Smooth muscle cell (in vitro differentiated cells): ENCODE measurements around the gene IGFBP2. TPM values are rescaled to one million over a fixed set of nuclear protein-coding genes. Genes with fewer than 3 reads are reported as not detected.

ENCODE experiments used
- DNase-seq: peaks from one replicate; lab custom pipeline; 2025; ENCODE audit not compliant: unreplicated experiment; lab: John Stamatoyannopoulos, UW
- H2AFZ ChIP-seq: fragments of 200-600 bp; sonication (generic); 2 replicates; pipeline ENCODE4 v1.6.0; 2016; ENCODE audit warnings: antibody characterized with exemption, low read depth, mild to moderate bottlenecking
- H3F3A ChIP-seq: fragments of 200-600 bp; sonication (generic); 2 replicates; pipeline ENCODE4 v1.6.0; 2017; ENCODE audit warnings: antibody characterized with exemption, low read depth
- H3K27ac ChIP-seq: fragments of 200-600 bp; sonication (generic); 2 replicates; pipeline ENCODE4 v1.5.1; 2016; ENCODE audit warnings: low read depth, mild to moderate bottlenecking
- H3K27me3 ChIP-seq: fragments of 200-600 bp; sonication (generic); 2 replicates; pipeline ENCODE4 v1.6.1; 2016; ENCODE audit warnings: low read depth, mild to moderate bottlenecking
- H3K36me3 ChIP-seq: fragments of 200-600 bp; sonication (generic); 2 replicates; pipeline ENCODE4 v1.5.1; 2016; ENCODE audit warnings: low read depth
- H3K4me1 ChIP-seq: fragments of 200-600 bp; sonication (generic); 2 replicates; pipeline ENCODE4 v1.5.1; 2016; ENCODE audit warnings: low read depth
- H3K4me2 ChIP-seq: fragments of 200-600 bp; sonication (generic); 2 replicates; pipeline ENCODE4 v1.6.0; 2016; ENCODE audit warnings: mild to moderate bottlenecking
- H3K4me3 ChIP-seq: fragments of 200-600 bp; sonication (generic); 2 replicates; pipeline ENCODE4 v1.5.1; 2016; ENCODE audit warnings: mild to moderate bottlenecking
- H3K79me2 ChIP-seq: fragments of 200-600 bp; sonication (generic); 2 replicates; pipeline ENCODE4 v1.6.0; 2016; ENCODE audit warnings: low read depth, mild to moderate bottlenecking
- H3K9ac ChIP-seq: fragments of 200-600 bp; sonication (generic); 2 replicates; pipeline ENCODE4 v1.6.0; 2016; ENCODE audit warnings: low read depth
- H3K9me3 ChIP-seq: fragments of 200-600 bp; sonication (generic); replicated peaks from 2 replicates; pipeline ENCODE4 v1.5.1; 2016; ENCODE audit warnings: low read depth
- H4K20me1 ChIP-seq: fragments of 200-600 bp; sonication (generic); 2 replicates; pipeline ENCODE4 v1.6.0; 2016; ENCODE audit warnings: low read depth
- whole genome bisulfite sequencing: methylation state at CpG from one replicate; pipeline ENCODE4 v1.1.7; 2016; ENCODE audit warnings: low lambda C conversion rate; 5-methylcytosine and 5-hydroxymethylcytosine counted together
- polyA plus RNA-seq: library from polyadenylated mRNA; unstranded; fragments of >200 nt; fragmentation: Nextera tagmentation; extraction: Ambion mirVana; gene quantifications from 2 replicates; pipeline ENCODE4 v1.2.1, GENCODE V29; 2016
- total RNA-seq: library from RNA; depleted of rRNA; stranded (reverse); fragments of >200 nt; gene quantifications from 2 replicates; pipeline ENCODE4 v1.2.3, GENCODE V29; 2014
- TF ChIP-seq, protein P1 (sequence below): fragments of 200-600 bp; sonication (generic); IDR thresholded peaks from 2 replicates; pipeline ENCODE4 v1.5.1; 2017; ENCODE audit warnings: borderline replicate concordance, mild to moderate bottlenecking, antibody characterized with exemption; ENCODE audit not compliant: insufficient read depth, poor library complexity, severe bottlenecking

IGFBP2 gene
- total and polyA plus RNA-seq, 2 experiments from 2014 or later = 143 to 225 TPM

DNA sequence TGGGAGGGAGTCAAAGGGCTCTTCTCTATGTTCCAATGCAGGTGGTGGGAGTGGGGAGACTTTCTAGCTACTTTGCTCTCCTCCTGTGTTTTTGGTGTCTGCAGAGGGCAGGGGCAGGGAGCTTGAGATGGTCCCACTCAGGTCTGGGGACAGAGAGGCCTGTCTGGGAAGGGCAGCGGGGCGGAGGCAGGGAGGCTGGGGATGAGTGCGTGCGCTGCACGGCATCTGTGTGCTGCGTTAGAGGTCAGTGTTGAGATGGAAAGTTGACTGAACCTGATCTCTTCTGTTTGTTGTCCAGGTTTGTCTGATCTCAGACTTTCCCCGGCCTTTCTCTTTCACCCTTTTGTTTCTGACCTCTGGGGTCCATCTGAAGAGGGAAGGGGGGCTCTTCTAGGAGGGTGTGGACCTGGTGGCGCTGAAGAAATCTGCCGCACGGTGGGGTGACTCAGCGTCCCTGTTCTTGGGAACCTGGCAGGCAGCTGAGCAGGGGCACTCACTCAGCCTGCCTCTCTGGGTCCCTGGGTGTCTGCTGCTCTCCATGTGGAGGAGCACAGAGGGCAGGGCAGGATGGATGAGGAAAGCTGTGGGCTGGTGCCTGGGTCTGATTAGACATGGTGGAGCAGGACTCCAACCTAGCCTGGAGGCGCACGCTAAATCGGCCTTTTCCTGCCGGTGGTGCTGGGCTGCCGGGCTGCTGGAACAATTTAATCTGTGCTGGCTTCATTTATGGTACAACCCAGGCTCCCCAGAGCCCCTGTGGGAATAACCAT lies 24.1 kb downstream of the IGFBP2 start:
- Histone ChIP-seq H3K36me3 (no peaks in the 10 kb centered on the region), H3K27me3 (no peaks in the 10 kb centered on the region), H3F3A (no peaks in the 10 kb centered on the region), H3K4me1 (no peaks in the 10 kb centered on the region), H3K9me3 (no peaks in the 10 kb centered on the region), H3K27ac (no peak overlapping the region), H3K9ac (no peak overlapping the region), H3K4me2 (no peak overlapping the region), H4K20me1 (no peaks in the 10 kb centered on the region), H3K79me2 (no peaks in the 10 kb centered on the region), H2AFZ (no peak overlapping the region), H3K4me3 (no peak overlapping the region)
- no peak for DNase-seq
- 84% methylated on average over 16 of the region's 16 CpGs for WGBS
- TF ChIP-seq, protein P1, sequence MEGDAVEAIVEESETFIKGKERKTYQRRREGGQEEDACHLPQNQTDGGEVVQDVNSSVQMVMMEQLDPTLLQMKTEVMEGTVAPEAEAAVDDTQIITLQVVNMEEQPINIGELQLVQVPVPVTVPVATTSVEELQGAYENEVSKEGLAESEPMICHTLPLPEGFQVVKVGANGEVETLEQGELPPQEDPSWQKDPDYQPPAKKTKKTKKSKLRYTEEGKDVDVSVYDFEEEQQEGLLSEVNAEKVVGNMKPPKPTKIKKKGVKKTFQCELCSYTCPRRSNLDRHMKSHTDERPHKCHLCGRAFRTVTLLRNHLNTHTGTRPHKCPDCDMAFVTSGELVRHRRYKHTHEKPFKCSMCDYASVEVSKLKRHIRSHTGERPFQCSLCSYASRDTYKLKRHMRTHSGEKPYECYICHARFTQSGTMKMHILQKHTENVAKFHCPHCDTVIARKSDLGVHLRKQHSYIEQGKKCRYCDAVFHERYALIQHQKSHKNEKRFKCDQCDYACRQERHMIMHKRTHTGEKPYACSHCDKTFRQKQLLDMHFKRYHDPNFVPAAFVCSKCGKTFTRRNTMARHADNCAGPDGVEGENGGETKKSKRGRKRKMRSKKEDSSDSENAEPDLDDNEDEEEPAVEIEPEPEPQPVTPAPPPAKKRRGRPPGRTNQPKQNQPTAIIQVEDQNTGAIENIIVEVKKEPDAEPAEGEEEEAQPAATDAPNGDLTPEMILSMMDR = no peak

DNA sequence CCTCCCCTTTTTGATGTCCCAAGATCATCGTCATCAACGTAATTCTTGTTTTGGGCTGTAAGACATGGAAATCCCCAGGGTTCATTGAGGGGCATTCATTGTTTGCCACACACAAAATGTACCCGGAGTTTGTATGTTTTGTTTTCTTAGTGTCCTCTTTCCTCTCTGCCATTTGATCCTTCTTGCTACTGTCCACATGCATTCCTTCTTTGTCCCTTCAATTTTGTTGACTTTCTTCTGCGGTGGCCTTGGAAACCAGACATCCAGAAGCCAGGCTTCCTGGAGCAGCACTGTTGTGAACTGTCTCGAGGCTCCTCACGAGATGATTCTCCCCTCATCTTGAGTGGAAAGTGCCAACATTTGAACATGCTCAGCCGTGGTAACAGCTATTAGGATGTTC lies 24.8 kb downstream of the IGFBP2 start:
- Histone ChIP-seq H3F3A (no peaks in the 10 kb centered on the region), H3K4me3 (no peak overlapping the region), H3K27ac (no peak overlapping the region), H3K27me3 (no peaks in the 10 kb centered on the region), H3K4me2 (no peak overlapping the region), H3K4me1 (no peaks in the 10 kb centered on the region), H3K9ac (no peak overlapping the region), H3K36me3 (no peaks in the 10 kb centered on the region), H4K20me1 (no peaks in the 10 kb centered on the region), H3K9me3 (no peaks in the 10 kb centered on the region), H2AFZ (no peak overlapping the region), H3K79me2 (no peaks in the 10 kb centered on the region)
- TF ChIP-seq, protein P1 = no peak
- no peak for DNase-seq
- 89% methylated on average over 7 of the region's 7 CpGs for WGBS

DNA sequence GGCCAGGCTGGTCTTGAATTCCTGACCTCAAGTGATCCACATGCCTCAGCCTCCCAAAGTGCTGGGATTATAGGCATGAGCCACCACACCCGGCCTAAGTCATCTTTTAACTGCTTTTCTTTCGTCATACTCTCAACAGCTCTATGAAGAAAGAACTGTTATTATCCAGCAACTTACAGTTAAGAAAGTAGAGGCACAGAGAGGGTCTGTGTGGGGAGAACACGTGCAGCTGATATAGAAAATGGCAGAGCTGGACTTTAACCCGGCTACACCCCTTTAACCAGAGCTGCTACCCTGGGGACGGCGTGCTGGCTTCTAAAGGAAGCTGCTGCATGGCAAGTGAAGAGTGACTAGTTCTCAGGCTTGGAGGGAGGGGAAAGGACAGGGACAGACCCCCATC lies 25.5 kb downstream of the IGFBP2 start:
- H3K4me2 ChIP-seq = no peak overlapping the region
- H3K4me3 ChIP-seq = no peak overlapping the region
- H3K27ac ChIP-seq = no peak overlapping the region
- no peaks in the 10 kb centered on the region for H3K4me1 ChIP-seq
- no peaks in the 10 kb centered on the region for H3F3A ChIP-seq
- no peak overlapping the region for H3K9ac ChIP-seq
- H4K20me1 ChIP-seq = no peaks in the 10 kb centered on the region
- H3K27me3 ChIP-seq = no peaks in the 10 kb centered on the region
- DNase-seq = no peak
- TF ChIP-seq, protein P1 = no peak
- H2AFZ ChIP-seq = no peak overlapping the region
- no peaks in the 10 kb centered on the region for H3K79me2 ChIP-seq
- no peaks in the 10 kb centered on the region for H3K36me3 ChIP-seq
- 59% methylated on average over 6 of the region's 6 CpGs for WGBS
- H3K9me3 ChIP-seq = no peaks in the 10 kb centered on the region

DNA sequence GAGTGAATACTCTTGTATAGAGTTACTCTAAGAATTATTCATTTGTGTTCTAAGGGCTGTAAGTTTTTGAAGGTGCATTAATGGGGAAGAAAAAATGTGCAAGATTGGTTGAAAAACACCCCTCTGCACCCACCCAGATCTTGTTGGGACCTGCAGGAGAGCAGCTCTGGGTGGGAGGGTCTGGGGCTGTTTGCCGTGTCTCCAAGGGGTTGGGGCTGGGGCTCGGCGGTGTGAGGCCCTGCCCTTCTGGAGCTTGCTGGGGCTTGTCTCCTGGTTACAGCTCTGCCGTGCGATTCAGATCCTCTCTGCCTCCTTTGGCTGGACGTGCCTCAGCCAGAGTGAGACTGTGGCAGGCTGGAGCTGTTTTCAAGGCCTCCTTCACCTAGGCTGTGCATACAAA lies 26.1 kb downstream of the IGFBP2 start:
- Histone ChIP-seq H3F3A (no peaks in the 10 kb centered on the region), H3K4me1 (no peaks in the 10 kb centered on the region), H3K36me3 (no peaks in the 10 kb centered on the region), H3K9ac (no peak overlapping the region), H4K20me1 (no peaks in the 10 kb centered on the region), H3K79me2 (no peaks in the 10 kb centered on the region), H3K27ac (no peak overlapping the region), H3K4me2 (no peak overlapping the region), H3K27me3 (no peaks in the 10 kb centered on the region), H3K4me3 (no peak overlapping the region), H2AFZ (no peak overlapping the region), H3K9me3 (no peaks in the 10 kb centered on the region)
- WGBS = 81% methylated on average over 6 of the region's 6 CpGs
- TF ChIP-seq, protein P1 = no peak
- no peak for DNase-seq
